Measurements from ENCODE around the gene SIRT5. TPM values are rescaled to one million over a fixed set of nuclear protein-coding genes. Genes with fewer than 3 reads are reported as not detected.

SIRT5 gene
- total RNA-seq, 1 experiment from 2014 or later: 13.8 TPM

DNA sequence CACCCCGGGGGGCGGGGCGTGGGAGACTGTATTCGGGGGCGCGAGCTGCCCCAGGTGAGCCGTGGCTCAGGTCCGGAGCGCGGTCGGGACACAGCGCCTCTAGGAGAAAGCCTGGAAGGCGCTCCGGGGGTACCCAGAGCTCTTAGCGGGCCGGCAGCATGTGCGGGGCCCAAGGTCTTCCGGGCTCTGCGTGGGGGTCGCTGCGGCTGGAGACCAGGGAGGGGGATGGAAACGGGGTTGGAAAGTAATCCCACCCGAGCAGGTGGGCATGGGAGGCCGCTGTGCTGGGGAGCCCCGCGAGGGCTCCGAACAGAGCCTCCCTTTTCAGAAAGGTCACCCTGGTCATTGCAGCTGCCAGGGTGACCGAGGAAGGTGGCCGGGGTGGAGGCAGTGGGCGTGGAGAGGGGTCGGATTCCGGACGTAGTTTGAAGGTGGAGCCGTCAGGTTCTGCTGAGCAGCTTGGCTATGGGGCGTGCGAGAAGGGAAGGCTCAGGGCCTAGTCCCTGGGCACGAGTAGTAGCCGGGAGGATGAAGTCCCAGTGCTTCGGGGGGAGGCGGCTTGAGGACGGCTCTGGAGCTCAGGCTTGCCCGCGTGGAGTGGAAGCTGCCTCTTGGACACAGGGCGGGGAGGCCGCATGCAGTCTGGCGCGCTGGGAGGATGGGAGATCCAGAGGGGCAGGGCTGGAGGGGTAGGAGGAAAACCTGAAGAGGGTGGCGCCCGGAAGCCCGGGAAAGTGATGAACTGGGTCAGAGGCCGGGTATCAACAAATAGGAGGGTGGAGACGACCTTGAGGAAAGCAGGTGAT lies at the start of gene SIRT5 (continued):
- TF ChIP-seq, protein P1, sequence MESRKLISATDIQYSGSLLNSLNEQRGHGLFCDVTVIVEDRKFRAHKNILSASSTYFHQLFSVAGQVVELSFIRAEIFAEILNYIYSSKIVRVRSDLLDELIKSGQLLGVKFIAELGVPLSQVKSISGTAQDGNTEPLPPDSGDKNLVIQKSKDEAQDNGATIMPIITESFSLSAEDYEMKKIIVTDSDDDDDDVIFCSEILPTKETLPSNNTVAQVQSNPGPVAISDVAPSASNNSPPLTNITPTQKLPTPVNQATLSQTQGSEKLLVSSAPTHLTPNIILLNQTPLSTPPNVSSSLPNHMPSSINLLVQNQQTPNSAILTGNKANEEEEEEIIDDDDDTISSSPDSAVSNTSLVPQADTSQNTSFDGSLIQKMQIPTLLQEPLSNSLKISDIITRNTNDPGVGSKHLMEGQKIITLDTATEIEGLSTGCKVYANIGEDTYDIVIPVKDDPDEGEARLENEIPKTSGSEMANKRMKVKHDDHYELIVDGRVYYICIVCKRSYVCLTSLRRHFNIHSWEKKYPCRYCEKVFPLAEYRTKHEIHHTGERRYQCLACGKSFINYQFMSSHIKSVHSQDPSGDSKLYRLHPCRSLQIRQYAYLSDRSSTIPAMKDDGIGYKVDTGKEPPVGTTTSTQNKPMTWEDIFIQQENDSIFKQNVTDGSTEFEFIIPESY (IDR thresholded peaks at IDR 0.05; ENCODE audit: extremely low read depth, insufficient replicate concordance, low read length): peak; percentile 4
- TF ChIP-seq EZH2phosphoT487 (IDR thresholded peaks at IDR 0.05; ENCODE audit: borderline replicate concordance): no peak
- TF ChIP-seq SP1 (IDR thresholded peaks at IDR 0.05; ENCODE audit: low read depth): peak; percentile 26
- no peak for TF ChIP-seq CBX3 (IDR thresholded peaks at IDR 0.05; ENCODE audit: low read depth)
- no peak; the same call in 1 of the 2 replicates for TF ChIP-seq ELF1 (IDR thresholded peaks at IDR 0.05; ENCODE audit: borderline replicate concordance, low read depth)
- TF ChIP-seq EGR1 (IDR thresholded peaks at IDR 0.05; ENCODE audit: low read depth): peak; percentile 72; the same call in 1 of the 2 replicates

DNA sequence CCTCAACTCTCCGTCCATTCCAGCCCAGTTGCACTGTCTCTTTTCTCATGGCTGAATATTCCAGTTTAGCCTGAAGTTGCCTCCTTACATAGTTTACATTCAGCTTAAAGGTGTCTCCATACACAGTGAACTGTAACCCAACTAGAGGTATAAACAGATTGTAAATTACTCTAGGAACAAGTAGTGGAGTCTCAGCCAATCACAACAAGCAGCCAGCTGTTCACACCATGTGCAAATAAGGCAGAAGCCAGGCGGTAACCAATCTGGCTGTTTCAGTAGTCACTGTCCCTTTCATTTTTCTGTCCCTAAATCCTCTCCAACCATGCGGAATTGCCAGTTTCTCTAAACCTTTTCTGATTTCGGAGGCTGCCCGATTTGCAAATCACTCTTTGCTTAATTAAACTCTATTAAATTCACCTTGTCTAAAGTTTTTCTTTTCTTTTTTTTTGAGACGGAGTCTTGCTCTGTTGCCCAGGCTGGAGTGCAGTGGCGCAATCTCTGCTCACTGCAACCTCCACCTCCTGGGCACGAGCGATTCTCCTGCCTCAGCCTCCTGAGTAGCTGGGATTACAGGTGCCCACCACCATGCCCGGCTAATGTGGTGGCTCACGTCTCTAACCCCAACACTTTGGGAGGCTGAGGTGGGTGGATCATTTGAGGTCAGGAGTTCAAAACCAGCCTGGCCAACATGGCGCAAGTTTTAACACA lies 49.4 kb upstream of the SIRT5 start:
- DNase-seq (ENCODE audit: low read depth, low spot score): no peak
- Histone ChIP-seq H3K4me1 (ENCODE audit: control insufficient read depth in 1 of 2, insufficient read depth in 2 of 2, low read length in 2 of 2) (peaks cover 4 to 10% of the 10 kb centered on the region in 2 experiments; a peak in 2 of 4 replicates), H3K9ac (ENCODE audit: low read length) (no peak overlapping the region), H2AFZ (ENCODE audit: low read depth, low read length, poor library complexity, severe bottlenecking) (no peak overlapping the region), H3K27ac (ENCODE audit: low read depth, low read length) (no peak overlapping the region), H3K79me2 (ENCODE audit: insufficient read depth, low read length) (no peaks in the 10 kb centered on the region), H3K27me3 (ENCODE audit: insufficient read depth, low read length) (no peaks in the 10 kb centered on the region), H4K20me1 (ENCODE audit: insufficient read depth) (no peaks in the 10 kb centered on the region), H3K36me3 (ENCODE audit: control insufficient read depth in 1 of 2, insufficient read depth in 2 of 2, low read length in 2 of 2) (no peaks in the 10 kb centered on the region), H3K4me2 (ENCODE audit: low read length) (no peak overlapping the region), H3K4me3 (replicated peaks in 1 of 2; ENCODE audit: low read depth in 1 of 2, low read length in 2 of 2) (no peak overlapping the region), H3K9me3 (ENCODE audit: control insufficient read depth in 1 of 2, insufficient read depth in 1 of 2, low read depth in 1 of 2, low read length in 2 of 2) (no peaks in the 10 kb centered on the region), H3K9me2 (ENCODE audit: insufficient read depth) (no peaks in the 10 kb centered on the region)
- ChIA-PET POLR2A (no interaction called here), CTCF (no interaction called here), RAD21 (ENCODE audit: low non-redundant PET in 1 of 2, low total read pairs in 2 of 2, uncharacterized antibody in 2 of 2, unreplicated experiment in 2 of 2) (no interaction called here)
- BruUV-seq (replicated peaks): no TSS peak
- intact Hi-C loops (cut with micrococcal nuclease): no loop called here
- ATAC-seq: no peak
- TF ChIP-seq YY1 (IDR thresholded peaks at IDR 0.05; ENCODE audit: extremely low read depth, insufficient replicate concordance, low read depth, low read length) (no peak), ELF1 (IDR thresholded peaks at IDR 0.05; ENCODE audit: borderline replicate concordance, low read depth) (no peak), EZH2phosphoT487 (IDR thresholded peaks at IDR 0.05; ENCODE audit: borderline replicate concordance) (no peak), FOSL1 (IDR thresholded peaks at IDR 0.05; ENCODE audit: low read depth) (no peak), CBX3 (IDR thresholded peaks at IDR 0.05; ENCODE audit: low read depth) (no peak), TCF7L2 (IDR thresholded peaks at IDR 0.05; ENCODE audit: borderline replicate concordance, extremely low read depth, insufficient read depth, insufficient read length) (no peak), ZFX (IDR thresholded peaks at IDR 0.05) (no peak)
- TF ChIP-seq, protein P2, sequence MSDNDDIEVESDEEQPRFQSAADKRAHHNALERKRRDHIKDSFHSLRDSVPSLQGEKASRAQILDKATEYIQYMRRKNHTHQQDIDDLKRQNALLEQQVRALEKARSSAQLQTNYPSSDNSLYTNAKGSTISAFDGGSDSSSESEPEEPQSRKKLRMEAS (IDR thresholded peaks at IDR 0.05): no peak
- TF ChIP-seq, protein P3, sequence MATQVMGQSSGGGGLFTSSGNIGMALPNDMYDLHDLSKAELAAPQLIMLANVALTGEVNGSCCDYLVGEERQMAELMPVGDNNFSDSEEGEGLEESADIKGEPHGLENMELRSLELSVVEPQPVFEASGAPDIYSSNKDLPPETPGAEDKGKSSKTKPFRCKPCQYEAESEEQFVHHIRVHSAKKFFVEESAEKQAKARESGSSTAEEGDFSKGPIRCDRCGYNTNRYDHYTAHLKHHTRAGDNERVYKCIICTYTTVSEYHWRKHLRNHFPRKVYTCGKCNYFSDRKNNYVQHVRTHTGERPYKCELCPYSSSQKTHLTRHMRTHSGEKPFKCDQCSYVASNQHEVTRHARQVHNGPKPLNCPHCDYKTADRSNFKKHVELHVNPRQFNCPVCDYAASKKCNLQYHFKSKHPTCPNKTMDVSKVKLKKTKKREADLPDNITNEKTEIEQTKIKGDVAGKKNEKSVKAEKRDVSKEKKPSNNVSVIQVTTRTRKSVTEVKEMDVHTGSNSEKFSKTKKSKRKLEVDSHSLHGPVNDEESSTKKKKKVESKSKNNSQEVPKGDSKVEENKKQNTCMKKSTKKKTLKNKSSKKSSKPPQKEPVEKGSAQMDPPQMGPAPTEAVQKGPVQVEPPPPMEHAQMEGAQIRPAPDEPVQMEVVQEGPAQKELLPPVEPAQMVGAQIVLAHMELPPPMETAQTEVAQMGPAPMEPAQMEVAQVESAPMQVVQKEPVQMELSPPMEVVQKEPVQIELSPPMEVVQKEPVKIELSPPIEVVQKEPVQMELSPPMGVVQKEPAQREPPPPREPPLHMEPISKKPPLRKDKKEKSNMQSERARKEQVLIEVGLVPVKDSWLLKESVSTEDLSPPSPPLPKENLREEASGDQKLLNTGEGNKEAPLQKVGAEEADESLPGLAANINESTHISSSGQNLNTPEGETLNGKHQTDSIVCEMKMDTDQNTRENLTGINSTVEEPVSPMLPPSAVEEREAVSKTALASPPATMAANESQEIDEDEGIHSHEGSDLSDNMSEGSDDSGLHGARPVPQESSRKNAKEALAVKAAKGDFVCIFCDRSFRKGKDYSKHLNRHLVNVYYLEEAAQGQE (IDR thresholded peaks at IDR 0.05; ENCODE audit: low read depth): no peak
- TF ChIP-seq, protein P1 (IDR thresholded peaks at IDR 0.05; ENCODE audit: extremely low read depth, insufficient replicate concordance, low read length): no peak
